HG03469 (cell line): Measurements from ENCODE around the gene PSPH.
"Not testable (repeated sequence)": the region's sequence is repeated elsewhere in the genome, so short reads cannot be mapped to it uniquely, and the experiment has no call there.

Experiments
- ATAC-seq: cut with Tn5 transposase; IDR thresholded peaks from one replicate; pipeline ENCODE4 v1.9.1; 2021; ENCODE audit warnings: mild to moderate bottlenecking, moderate library complexity, moderate number of reproducible peaks; ENCODE audit not compliant: unreplicated experiment

PSPH gene

GRCh38 chr7:56051339-56052191, at the start of gene PSPH, which contains the start of gene CCT6A:
PSPH (minus strand) TSS chr7:56051444; CDS start chr7:56021212, 30,232 bp downstream.
CCT6A (plus strand) TSS chr7:56051765; CDS start chr7:56051849, 84 bp downstream.
- peak; percentile 90 for ATAC-seq

DNA sequence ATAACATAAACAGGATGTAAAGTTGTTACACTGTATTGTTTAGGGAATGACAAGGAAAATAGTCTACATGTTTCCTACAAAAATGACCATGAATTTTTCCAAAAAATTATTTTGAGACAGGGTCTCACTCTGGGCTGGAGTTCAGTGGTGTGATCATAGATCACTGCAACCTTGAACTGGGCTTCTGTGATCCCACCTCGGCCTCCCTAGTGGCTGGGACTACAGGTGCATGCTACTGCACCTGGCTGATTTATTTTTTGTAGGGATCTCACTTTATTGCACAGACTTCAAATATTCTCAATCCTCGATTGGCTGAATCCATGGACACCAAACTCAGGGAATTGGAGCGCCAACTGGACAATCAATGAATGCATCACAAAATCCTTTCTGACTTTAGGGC, 48.4 kb upstream of the PSPH start:
- no peak for ATAC-seq

DNA sequence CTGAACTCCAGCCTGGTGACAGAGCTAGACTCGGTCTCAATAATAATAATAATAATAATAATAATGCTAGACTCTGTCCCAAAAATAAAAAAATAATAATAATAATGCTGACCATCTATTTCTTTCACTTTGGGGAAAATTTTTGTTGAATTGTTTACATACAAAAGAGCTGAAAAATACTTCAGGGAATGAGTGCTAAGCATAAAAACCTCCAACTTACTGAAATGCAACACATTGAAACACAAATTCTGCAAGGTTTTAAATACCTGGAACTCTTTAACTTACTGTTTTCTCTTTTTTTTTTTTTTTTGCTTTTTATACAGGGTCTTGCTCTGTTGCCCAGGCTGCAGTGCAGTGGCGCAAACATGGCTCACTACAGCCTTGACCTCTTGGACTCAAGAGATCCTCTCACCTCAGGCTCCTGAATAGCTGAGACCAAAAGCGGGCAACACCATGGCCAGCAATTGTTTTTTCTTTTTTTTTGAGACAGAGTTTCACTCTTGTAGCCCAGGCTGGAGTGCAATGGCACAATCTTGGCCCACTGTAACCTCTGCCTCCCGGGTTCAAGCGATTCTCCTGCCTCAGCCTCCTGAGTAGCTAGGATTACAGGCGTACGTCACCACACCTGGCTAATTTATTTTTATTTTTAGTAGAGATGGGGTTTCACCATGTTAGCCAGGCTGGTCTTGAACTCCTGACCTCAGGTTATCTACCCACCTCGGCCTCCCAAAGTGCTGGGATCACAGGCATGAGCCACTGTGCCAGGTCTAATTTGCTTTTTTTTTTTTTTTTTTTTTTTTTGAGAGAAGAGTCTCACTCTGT, 47.2 kb upstream of the PSPH start:
- ATAC-seq, result not testable (repeated sequence)

DNA sequence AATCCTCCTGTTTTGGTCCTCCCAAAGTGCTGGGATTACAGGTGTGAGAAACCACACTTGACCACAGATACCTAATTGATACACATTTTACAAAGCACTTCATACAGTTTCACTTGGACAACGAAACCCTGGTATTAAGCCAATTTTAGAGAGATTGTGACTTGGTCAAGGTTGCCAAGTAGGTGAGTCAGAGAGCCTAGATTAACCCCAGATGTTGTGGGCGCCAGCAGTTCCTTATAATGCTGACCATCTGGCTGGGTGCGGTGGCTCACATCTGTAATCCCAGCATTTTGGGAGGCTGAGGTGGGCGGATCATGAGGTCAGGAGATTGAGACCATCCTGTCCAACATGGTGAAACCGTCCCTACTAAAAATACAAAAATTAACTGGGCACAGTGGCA, 46.5 kb upstream of the PSPH start:
- ATAC-seq, result no peak

- no peak for ATAC-seq
Observed at GRCh38 chr7:56092789-56093531, 41.7 kb upstream of the PSPH start, which contains the start of gene PHKG1. PHKG1 (minus strand) TSS chr7:56092952; CDS start chr7:56088941, 4,011 bp downstream.

DNA sequence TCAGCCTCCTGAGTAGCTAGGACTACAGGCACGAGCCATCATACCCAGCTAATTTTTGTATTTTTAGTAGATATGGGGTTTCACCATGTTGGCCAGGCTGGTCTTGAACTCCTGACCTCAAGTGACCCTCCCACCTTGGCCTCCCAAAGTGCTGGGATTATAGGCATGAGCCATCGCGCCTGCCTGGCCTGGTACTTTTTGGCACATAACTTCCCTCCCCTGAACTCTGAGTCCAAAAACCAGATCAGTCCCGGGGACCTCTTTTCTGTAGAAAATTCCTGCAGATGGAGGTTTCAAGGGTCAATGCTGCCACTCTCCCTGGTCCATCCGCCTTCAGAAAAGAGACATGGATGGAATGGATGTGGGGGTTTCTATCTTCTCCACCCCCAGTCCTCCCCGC, 41.1 kb upstream of the PSPH start:
- ATAC-seq, result not testable (repeated sequence)

DNA sequence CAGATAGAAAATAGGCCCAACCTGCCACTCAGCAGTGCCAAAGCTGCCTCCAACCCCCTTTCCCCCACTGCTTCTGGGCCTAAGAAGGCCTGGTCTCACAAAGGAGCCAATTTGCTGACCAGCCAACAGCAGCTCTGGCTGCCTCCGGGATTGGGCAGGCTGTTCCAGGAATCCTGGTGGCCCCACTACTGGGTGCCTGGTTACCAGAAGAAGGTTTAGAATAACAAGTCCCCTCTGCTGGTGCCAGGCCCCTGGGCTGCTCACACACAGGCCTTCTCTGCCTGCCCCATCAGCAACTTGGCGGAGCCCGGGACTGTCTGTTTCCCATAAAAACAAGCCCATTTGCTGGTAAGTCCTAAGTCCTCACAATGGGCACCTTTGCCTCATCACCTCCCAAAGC, 40.3 kb upstream of the PSPH start:
- ATAC-seq, result no peak

- no peak for ATAC-seq
Observed at GRCh38 chr7:56087445-56087844, 36.2 kb upstream of the PSPH start.

DNA sequence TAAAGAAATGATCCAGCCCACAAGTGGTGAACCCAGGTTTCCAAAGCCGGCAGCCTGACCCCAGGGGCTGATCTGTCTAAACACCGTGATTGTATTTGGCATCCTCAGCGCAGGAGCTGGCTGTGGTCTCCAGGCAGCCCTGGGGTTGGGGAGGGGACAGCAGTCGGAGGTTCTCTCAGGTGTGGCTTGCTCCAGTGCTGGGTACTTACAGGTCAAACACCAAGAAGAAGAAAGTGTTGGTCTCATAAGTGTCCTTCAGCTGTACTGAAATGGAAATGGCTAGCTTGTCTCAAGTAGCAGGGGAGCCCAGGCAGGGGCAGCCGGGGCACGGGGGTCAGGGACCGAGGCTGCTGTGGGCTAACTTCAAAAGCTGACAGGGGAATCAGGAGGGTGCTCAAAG, 35.5 kb upstream of the PSPH start:
- ATAC-seq, result no peak

- no peak for ATAC-seq
Observed at GRCh38 chr7:56083150-56083785, 32.0 kb upstream of the PSPH start.

- no peak for ATAC-seq
Observed at GRCh38 chr7:56081626-56082340, 30.5 kb upstream of the PSPH start.

- not testable (repeated sequence) for ATAC-seq
Observed at GRCh38 chr7:56080726-56081435, 29.6 kb upstream of the PSPH start.

DNA sequence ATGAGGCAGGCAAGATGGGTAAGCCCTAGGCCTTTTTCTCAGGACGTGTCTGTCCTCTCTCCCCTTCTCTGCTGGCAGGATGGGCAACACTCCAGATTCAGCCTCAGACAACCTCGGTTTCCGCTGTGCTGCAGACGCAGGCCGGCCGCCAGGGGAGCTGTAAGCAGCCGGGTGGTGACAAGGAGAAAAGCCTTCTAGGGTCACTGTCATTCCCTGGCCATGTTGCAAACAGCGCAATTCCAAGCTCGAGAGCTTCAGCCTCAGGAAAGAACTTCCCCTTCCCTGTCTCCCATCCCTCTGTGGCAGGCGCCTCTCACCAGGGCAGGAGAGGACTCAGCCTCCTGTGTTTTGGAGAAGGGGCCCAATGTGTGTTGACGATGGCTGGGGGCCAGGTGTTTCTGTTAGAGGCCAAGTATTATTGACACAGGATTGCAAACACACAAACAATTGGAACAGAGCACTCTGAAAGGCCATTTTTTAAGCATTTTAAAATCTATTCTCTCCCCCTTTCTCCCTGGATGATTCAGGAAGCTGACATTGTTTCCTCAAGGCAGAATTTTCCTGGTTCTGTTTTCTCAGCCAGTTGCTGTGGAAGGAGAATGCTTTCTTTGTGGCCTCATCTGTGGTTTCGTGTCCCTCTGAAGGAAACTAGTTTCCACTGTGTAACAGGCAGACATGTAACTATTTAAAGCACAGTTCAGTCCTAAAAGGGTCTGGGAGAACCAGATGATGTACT, 28.4 kb upstream of the PSPH start:
- no peak for ATAC-seq

- ATAC-seq, result no peak
Observed at GRCh38 chr7:56078196-56078595, 27.0 kb upstream of the PSPH start.

- no peak for ATAC-seq
Observed at GRCh38 chr7:56077681-56078080, 26.4 kb upstream of the PSPH start.

- ATAC-seq, result peak; percentile 77
Observed at GRCh38 chr7:56074371-56074791, 23.1 kb upstream of the PSPH start.

DNA sequence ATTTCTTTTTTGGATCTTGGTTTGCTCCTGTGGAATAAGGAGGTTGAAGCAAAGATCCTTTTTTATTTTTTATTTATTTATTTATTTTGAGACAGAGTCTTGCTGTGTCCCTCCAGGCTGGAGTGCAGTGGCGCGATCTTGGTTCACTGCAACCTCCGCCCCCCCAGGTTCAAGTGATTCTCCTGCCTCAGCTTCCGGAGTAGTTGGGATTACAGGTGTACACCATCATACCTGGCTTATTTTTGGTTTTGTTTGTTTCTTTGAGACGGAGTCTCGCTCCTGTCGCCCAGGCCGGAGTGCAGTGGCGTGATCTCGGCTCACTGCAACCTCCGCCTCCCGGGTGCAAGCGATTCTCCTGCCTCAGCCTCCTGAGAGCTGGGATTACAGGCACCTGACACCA, 15.1 kb upstream of the PSPH start:
- not testable (repeated sequence) for ATAC-seq

DNA sequence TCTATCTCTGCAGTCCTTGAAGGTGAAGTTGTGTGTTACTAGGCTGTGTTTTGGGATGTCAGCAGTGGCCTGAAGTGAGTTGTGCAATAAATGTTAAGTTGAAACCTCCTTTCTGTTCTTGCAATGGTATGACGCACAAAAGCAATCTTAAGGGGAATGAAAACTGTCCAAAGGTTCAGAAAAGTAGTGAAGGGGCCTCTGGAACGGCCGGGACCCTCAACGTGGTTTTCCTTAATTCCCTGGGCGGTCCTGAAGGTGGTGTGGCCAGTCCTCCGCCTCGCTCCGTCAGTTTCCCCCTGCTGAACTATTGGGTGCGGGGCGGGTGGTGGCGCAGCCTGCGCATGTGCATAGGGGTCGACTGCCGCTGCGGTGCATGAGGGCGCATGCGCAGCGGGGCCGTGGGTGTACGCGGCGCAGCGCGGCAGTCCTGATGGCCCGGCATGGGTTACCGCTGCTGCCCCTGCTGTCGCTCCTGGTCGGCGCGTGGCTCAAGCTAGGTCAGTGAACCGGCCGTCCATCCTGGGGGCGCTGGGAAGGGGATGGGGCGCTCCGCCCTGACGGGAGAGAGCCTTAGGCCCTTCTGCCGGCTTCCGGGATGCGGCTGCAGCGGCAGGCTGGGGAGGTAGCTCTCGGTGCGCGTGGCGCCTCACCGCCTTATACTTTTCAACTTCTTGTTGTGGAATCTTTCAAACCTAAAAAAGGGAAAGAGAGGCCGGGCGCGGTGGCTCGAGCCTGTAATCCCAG, 12.8 kb upstream of the PSPH start, which contains the start of gene SUMF2:
TSS of gene SUMF2 (plus strand) at position 405 of the 744 bp plus-strand sequence. CDS start at position 431, 26 bp downstream.
- ATAC-seq, result peak; percentile 82
